ENCODE measurements around the gene TBC1D25.

- TF ChIP-seq CTCF (IDR thresholded peaks at IDR 0.05) = no peak
- no peak for TF ChIP-seq POLR2A (IDR thresholded peaks at IDR 0.05)
- TF ChIP-seq POLR2AphosphoS5 (IDR thresholded peaks at IDR 0.05) = no peak
- TF ChIP-seq EP300 (IDR thresholded peaks at IDR 0.05) = no peak
Observed at GRCh38 chrX:48576108-48576507, 36.6 kb downstream of the TBC1D25 start.
